AG10803 (cell line): ENCODE measurements around the gene SEC31A.
A peak's percentile ranks its signal among the peaks of the same experiment; 100 is the strongest.

Source experiments
- DNase-seq: peaks from one replicate; pipeline ENCODE4 v3.0.0; 2010; ENCODE audit warnings: low read depth
- H3K4me3 ChIP-seq: 2 replicates; pipeline ENCODE4 v1.5.1; 2011; ENCODE audit warnings: mild to moderate bottlenecking, low read length, control low read depth
- TF ChIP-seq, protein P1 (sequence below): conservative IDR thresholded peaks from 2 replicates; pipeline ENCODE4 v1.5.1; 2011; ENCODE audit warnings: mild to moderate bottlenecking, low read length, control low read depth, inconsistent platforms

Gene SEC31A

DNA sequence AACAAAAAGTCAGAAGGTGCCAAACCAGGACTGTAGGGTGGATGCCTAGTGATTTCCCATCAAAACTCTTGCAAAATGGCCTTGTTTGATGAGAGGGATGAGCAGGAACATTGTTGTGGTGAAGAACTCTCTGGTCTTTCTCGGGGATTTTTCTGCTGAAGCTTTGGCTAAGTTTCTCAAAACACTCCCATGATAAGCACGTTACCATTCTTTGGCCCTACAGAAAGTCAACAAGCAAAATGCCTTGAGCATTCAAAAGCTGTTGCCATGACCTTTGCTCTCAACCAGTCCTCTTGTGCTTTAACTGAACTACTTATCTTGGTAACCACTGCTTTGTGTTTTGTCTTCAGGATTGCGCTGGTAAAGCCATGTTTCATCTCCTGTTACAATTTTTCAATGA is 3.0 kb upstream of the SEC31A start:
- TF ChIP-seq, protein P1, sequence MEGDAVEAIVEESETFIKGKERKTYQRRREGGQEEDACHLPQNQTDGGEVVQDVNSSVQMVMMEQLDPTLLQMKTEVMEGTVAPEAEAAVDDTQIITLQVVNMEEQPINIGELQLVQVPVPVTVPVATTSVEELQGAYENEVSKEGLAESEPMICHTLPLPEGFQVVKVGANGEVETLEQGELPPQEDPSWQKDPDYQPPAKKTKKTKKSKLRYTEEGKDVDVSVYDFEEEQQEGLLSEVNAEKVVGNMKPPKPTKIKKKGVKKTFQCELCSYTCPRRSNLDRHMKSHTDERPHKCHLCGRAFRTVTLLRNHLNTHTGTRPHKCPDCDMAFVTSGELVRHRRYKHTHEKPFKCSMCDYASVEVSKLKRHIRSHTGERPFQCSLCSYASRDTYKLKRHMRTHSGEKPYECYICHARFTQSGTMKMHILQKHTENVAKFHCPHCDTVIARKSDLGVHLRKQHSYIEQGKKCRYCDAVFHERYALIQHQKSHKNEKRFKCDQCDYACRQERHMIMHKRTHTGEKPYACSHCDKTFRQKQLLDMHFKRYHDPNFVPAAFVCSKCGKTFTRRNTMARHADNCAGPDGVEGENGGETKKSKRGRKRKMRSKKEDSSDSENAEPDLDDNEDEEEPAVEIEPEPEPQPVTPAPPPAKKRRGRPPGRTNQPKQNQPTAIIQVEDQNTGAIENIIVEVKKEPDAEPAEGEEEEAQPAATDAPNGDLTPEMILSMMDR = no peak
- H3K4me3 ChIP-seq = no peak overlapping the region
- DNase-seq = peak; percentile 54

DNA sequence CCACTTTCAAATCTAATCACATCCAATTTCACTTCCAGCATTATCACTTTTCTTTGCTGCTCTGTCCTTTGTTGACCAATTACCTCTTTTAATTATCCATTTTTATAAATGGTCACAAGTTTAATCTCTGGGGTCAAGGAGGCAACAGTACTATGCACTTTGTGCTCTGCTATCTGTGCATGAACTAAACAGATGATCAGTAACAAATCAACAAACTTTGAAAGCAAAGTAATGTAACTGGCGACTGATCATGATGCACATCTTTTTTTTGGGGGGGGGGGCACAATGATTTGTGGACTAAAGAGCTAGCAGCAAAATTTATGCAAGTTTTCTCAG is 1.5 kb upstream of the SEC31A start:
- H3K4me3 ChIP-seq = no peak overlapping the region
- no peak for DNase-seq
- TF ChIP-seq, protein P1 = no peak

GRCh38 chr4:82891707-82892466 is 934 bp upstream of the SEC31A start:
- DNase-seq = peak; percentile 56
- H3K4me3 ChIP-seq = peak overlapping the region; percentile 77
- TF ChIP-seq, protein P1 = no peak

DNA sequence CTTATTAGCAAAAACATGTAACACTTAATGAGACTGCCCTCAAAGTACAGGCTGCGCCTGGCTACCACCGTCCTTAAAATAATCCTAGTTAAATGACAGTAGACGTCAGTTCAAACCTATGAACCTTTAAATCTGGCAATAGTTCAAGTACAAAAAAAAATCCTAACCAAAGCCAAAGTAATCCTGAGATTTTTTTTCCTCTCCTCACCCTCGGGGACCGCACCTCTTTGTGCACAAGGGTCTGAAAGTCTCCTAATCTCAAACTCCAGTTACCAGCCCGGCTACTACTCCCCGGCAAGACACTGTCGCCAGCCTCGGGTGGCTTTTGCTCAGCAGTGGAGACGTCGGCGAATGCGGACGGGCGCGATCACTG is 439 bp downstream of the SEC31A start:
- TF ChIP-seq, protein P1 = no peak
- DNase-seq = no peak
- H3K4me3 ChIP-seq = peak overlapping the region; percentile 77

GRCh38 chr4:82889287-82889686 is 1.7 kb downstream of the SEC31A start:
- peak overlapping the region; percentile 77 for H3K4me3 ChIP-seq
- TF ChIP-seq, protein P1 = no peak
- no peak for DNase-seq

DNA sequence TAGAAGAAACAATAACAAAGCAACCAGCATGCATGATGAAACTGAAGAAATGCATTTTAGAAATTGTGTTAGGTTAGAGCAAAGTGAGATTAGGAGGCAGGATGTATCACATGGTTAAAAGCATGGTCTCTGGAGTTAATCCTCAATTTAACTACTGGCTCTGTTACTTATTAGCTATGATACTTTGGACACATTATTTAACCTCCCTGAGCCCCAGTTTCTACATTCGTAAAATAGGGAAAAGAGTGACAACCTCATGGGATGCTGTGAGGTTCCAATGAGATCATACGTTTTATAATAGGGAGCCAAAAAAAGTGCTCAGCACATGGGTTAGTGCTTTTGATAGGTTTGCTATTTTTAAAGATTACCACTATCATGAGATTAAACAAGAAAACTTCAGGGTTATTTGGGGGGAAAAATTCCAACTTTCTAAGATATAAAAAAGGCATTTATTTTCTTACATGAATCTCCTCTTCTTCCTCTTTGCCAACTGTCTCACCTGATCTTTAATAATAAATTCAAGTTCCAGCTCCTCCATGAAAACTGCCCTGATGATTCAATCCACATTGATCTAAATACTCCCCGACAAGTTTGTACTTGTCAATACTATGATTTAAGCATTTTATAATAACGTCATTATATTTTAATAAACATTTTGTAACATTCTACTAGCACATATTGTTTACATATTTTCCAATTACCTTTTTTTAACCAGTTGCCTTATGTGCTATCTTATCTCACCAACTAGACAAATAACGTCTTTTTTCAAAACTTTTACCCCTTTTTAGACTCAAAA is 4.6 kb downstream of the SEC31A start:
- H3K4me3 ChIP-seq = peak overlapping the region; percentile 29
- TF ChIP-seq, protein P1 = no peak
- DNase-seq = no peak

DNA sequence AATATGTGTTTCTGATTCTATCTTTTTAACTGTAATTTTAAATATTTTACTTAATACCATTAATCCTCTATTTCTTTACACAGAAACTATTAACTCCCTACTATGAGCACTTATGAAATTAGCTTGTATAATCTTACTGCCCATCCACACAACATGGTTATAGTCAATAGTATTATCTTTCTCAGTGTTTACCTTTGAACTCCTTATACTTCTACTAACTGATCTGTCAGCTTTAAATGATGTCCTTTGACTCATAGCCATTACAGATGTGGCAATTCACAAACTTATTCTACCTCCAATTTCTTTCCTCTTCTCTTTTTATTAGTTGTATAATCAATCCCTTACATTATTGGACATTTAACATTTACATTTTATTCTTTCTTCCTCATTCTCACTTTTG is 5.5 kb downstream of the SEC31A start:
- TF ChIP-seq, protein P1 = no peak
- H3K4me3 ChIP-seq = no peak overlapping the region
- DNase-seq = no peak
